Raji (cell line): ENCODE data around the gene HGFAC.

Source experiments
- POLR2A ChIP-seq: IDR thresholded peaks from 2 replicates; pipeline ENCODE4 v1.6.1; 2011; ENCODE audit warnings: low read depth, low read length, control low read depth; ENCODE audit not compliant: insufficient read depth

Gene HGFAC

GRCh38 chr4:3461515-3462291 is 19.9 kb downstream of the HGFAC start:
- no peak for TF ChIP-seq POLR2A

- no peak for TF ChIP-seq POLR2A
Measured at GRCh38 chr4:3462321-3462789, 20.6 kb downstream of the HGFAC start.

- no peak for TF ChIP-seq POLR2A
Measured at GRCh38 chr4:3462790-3463415, 21.1 kb downstream of the HGFAC start, which contains the start of gene DOK7. Gene DOK7 (plus strand): TSS chr4:3463306. CDS start chr4:3463376, 70 bp downstream.

GRCh38 chr4:3463556-3464348 is 22.0 kb downstream of the HGFAC start:
- TF ChIP-seq POLR2A: no peak

- TF ChIP-seq POLR2A: no peak
Measured at GRCh38 chr4:3464349-3464905, 22.7 kb downstream of the HGFAC start.

GRCh38 chr4:3464911-3465697 is 23.3 kb downstream of the HGFAC start:
- no peak for TF ChIP-seq POLR2A

GRCh38 chr4:3465698-3466671 is 24.2 kb downstream of the HGFAC start:
- no peak for TF ChIP-seq POLR2A

GRCh38 chr4:3466691-3467600 is 25.2 kb downstream of the HGFAC start:
- no peak for TF ChIP-seq POLR2A

GRCh38 chr4:3467601-3468031 is 25.8 kb downstream of the HGFAC start:
- no peak for TF ChIP-seq POLR2A

GRCh38 chr4:3468154-3468553 is 26.4 kb downstream of the HGFAC start:
- TF ChIP-seq POLR2A: no peak

GRCh38 chr4:3468804-3469203 is 27.0 kb downstream of the HGFAC start:
- TF ChIP-seq POLR2A: no peak
